HG02840 (cell line): Measurements from ENCODE around the gene EIF2A.
A peak's percentile ranks its signal among the peaks of the same experiment; 100 is the strongest.

Experiments
- ATAC-seq: cut with Tn5 transposase; IDR thresholded peaks from one replicate; pipeline ENCODE4 v1.9.1; 2021; ENCODE audit warnings: mild to moderate bottlenecking, moderate library complexity, moderate number of reproducible peaks; ENCODE audit not compliant: unreplicated experiment, low FRiP score

The EIF2A gene

DNA sequence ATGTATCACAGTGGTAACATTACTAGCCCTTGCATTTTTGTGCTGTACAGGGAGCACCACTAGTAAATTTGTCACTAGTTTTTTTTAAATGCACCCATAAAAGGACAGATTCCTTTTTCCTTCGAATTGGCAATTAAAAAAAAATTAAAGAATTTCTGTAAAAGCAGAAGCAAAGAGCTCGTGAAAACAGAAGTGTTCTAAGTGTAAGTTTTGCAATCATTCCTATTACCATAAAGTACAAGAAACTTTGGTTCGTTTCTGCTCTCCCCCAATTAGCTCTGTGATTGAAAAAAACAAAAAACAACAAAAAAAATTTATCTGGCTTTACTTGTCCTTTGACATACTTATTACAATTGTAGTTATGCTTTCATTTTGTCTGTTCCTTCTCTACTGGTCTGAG, 5.6 kb upstream of the EIF2A start:
- no peak for ATAC-seq

GRCh38 chr3:150543128-150543527, 3.5 kb upstream of the EIF2A start:
- ATAC-seq: no peak

DNA sequence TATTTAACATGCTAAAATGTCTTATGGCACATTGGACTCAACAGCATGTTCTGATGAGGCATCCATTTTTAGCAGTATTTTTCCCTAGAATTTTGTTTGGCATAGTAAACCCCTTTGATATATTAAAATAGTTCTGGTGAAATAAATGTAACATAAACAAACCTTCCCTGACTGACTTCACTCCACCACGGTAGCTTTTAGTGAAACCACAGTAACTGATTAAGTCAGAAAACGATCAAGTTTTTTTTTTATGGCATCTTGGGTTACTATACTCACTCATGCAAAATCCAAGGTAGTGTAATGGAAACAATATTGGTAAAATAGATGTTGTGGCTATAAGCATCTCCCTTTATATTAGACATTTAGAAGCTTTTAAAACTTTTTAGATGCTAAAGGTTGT, 3.1 kb upstream of the EIF2A start:
- no peak for ATAC-seq

DNA sequence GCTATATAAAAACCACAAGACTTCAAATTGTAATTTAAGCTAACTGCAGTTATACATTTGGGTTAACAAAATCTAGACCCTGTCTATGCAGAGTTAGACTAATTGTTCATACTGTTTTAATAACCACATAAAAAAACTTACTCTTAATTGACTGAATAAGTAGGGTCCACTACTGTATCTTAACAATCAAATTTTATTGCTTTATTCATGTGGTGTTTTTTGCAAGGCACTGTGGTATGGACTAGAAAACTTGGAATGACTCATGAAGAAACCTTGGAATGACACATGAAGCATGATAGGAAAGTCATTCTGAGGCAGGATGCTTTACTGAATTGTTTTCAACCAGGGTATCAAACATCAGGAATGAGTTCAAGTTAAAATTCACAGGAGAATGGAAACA, 2.5 kb upstream of the EIF2A start:
- no peak for ATAC-seq

- no peak for ATAC-seq
These were observed 1.9 kb upstream of the EIF2A start for GRCh38 chr3:150544726-150545125.

- peak; percentile 16 for ATAC-seq
These were observed 965 bp upstream of the EIF2A start for GRCh38 chr3:150545419-150546225.

DNA sequence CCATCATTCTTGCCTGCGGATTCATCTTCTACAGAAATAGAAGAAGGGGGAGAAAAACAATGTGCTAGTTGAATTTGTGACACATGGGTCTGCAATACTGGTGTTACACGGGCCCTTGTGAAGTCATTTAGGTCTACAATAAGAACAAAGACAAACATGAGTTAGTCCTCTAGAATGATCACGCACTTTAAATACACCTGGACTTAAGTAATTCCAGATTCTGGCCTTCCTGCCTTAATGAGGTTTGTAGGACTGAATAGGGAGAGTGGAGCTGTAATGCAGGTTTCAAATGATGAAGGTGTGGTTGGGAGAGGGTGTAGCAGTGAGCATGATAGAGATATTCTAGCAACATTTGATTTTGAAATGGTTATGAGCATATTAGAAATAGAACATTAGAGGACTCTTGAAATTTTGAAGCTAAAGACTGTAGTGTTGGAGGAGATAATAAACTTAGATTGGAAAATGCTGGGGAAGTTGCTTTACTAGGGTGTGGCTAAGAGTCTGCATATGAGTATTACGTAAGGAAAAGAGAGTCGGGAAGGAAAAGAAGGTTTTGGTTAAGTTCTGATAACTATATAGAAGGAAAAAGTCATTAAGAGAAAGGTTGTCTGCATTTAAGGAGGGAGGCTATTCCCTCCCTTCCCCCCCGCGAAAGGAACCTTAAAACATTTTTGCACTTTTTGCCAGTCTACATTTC, 606 bp downstream of the EIF2A start:
- no peak for ATAC-seq

- ATAC-seq: no peak
These were observed 9.4 kb downstream of the EIF2A start for GRCh38 chr3:150555859-150556436.

- ATAC-seq: no peak
These were observed 10.2 kb downstream of the EIF2A start for GRCh38 chr3:150556792-150557191.

- no peak for ATAC-seq
These were observed 11.1 kb downstream of the EIF2A start for GRCh38 chr3:150557725-150558124.

- ATAC-seq: no peak
These were observed 17.7 kb downstream of the EIF2A start for GRCh38 chr3:150564243-150564642.

- no peak for ATAC-seq
These were observed 20.7 kb downstream of the EIF2A start for GRCh38 chr3:150567328-150567727.

DNA sequence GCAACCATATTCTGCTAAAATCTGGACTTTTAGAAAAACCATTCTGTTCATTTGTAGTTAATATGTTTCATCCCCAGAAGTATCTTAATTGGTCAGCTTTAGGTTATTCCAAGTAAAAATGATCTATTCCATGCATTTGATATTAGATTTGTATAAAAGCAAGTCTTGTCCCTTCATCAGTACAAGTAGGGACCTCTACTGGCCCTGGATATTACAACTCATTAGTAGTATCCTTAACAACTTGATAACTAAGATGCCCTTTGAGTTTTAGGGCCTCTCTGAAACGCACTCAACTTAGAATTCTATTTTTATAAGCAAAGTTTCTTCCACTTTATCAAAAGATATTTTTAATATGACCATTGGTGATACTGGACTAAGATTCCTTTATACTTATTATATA, 31.3 kb downstream of the EIF2A start:
- no peak for ATAC-seq

DNA sequence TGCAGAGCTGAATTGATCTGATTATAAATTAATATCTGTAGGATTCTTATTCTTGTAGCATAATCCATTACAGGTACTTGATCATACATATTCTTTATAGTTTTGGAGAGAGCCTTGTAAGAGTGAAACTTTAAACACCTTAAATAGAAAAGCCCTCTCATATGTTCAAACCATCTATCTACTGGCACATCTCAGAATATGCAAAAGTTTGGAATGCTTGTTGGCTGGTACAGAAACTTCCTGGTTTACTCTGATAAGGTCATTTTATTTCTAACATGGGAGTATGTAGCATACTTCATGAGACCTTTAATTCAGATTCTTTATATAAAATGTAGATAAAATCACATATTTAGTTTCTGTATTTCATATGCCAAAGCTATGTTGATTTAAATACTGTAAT, 34.6 kb downstream of the EIF2A start:
- no peak for ATAC-seq

DNA sequence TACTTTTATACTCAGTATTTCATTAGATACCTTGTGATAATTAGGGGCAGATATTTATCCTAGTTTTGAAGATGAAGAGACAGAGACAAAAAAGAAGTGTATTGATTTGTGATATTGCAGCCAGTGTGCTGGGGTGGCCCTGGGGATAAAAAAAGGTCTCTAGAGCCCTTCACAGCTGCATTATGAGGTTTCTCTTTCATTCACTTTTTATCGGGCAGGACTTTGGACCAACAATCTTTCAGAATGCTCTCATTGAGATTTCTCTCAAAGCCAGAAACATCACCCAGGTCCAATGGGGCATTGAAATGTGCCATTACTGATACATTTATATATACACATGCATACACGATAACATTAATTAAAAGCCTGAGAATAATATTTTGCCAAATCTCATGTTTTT, 36.0 kb downstream of the EIF2A start:
- peak; percentile 47 for ATAC-seq

DNA sequence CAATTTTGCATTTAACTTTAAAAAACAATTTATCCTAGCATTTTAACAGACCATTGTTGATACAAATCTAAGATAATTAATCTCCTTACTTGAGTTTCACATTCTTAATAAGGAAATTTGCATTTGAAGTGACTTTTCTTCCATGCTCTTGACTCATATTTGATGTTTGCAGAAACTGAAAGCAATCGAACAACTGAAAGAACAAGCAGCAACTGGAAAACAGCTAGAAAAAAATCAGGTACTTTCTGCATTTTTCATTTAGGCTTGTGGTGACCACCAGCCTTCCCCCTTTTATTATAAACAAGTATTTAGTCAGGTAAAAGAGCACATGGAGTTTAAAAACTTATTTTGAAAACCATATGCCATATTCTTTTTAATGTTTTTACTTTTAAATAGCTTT, 36.4 kb downstream of the EIF2A start:
- ATAC-seq: peak; percentile 74

- ATAC-seq: no peak
These were observed 41.6 kb downstream of the EIF2A start for GRCh38 chr3:150588027-150588830.

- no peak for ATAC-seq
These were observed 43.2 kb downstream of the EIF2A start for GRCh38 chr3:150589759-150590158.

- no peak for ATAC-seq
These were observed 47.6 kb downstream of the EIF2A start for GRCh38 chr3:150594150-150594549.

DNA sequence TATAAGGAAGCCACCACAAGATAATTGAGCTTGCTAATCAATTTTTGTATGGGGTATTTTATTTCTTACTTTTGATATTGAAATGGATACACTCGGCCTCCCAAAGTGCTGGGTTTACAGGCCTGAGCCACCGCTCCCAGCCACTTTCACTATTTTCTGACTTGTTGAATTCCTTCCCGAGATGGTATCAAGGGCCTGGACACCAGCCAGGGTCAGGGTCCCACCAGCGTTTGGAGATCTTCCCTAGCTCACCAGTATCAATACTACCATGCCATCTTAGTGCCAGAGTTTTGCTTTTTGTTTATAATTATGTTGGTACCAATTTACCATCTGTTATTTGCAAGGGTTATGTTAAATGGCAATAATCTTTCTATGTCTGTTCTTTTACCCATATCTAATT, 51.1 kb downstream of the EIF2A start:
- no peak for ATAC-seq
